ENCODE data around the gene USF3. TPM values are rescaled to one million over a fixed set of nuclear protein-coding genes. Genes with fewer than 3 reads are reported as not detected.

Gene USF3
- total RNA-seq, 1 experiment from 2014 or later, result 10.9 TPM

- Histone ChIP-seq H3K4me3 (ENCODE audit: low read depth, low read length) (no peak overlapping the region), H3K9me3 (no peaks in the 10 kb centered on the region), H3K27me3 (replicated peaks; ENCODE audit: control insufficient read depth, insufficient read depth, low read length) (no peaks in the 10 kb centered on the region), H3K4me1 (no peaks in the 10 kb centered on the region), H3K36me3 (ENCODE audit: control insufficient read depth, insufficient read depth, low read length) (no peaks in the 10 kb centered on the region; the same call in 1 of the 2 replicates)
- Mint-ChIP-seq H3K27me3 (ENCODE audit: insufficient read depth, unreplicated experiment) (no peaks in the 10 kb centered on the region), H3K36me3 (ENCODE audit: insufficient read depth, unreplicated experiment) (no peaks in the 10 kb centered on the region), H3K4me3 (ENCODE audit: unreplicated experiment) (no peak overlapping the region), H3K27ac (ENCODE audit: unreplicated experiment) (no peak overlapping the region), H3K9me3 (ENCODE audit: unreplicated experiment) (no peaks in the 10 kb centered on the region), H3K4me1 (ENCODE audit: low read depth, unreplicated experiment) (no peaks in the 10 kb centered on the region)
- no TSS peak for BruUV-seq (replicated peaks)
- no peak for DNase-seq
- ChIA-PET CTCF (no interaction called here), POLR2A (no interaction called here)
- TF ChIP-seq CTCF (IDR thresholded peaks at IDR 0.05; ENCODE audit: insufficient read depth in 1 of 2, low read depth in 1 of 2, low read length in 1 of 2, severe bottlenecking in 1 of 2, unreplicated experiment in 1 of 2), result no peak
- intact Hi-C loops (cut with micrococcal nuclease; ENCODE audit: unreplicated experiment), result no loop called here
Measured at GRCh38 chr3:113676261-113676660, 20.2 kb downstream of the USF3 start.

GRCh38 chr3:113673593-113673992, 22.8 kb downstream of the USF3 start:
- Histone ChIP-seq H3K9me3 (no peaks in the 10 kb centered on the region), H3K4me3 (ENCODE audit: low read depth, low read length) (no peak overlapping the region), H3K27me3 (replicated peaks; ENCODE audit: control insufficient read depth, insufficient read depth, low read length) (no peaks in the 10 kb centered on the region), H3K36me3 (ENCODE audit: control insufficient read depth, insufficient read depth, low read length) (no peaks in the 10 kb centered on the region; the same call in 1 of the 2 replicates), H3K4me1 (no peaks in the 10 kb centered on the region)
- no TSS peak for BruUV-seq (replicated peaks)
- Mint-ChIP-seq H3K27ac (ENCODE audit: unreplicated experiment) (no peak overlapping the region), H3K4me3 (ENCODE audit: unreplicated experiment) (no peak overlapping the region), H3K36me3 (ENCODE audit: insufficient read depth, unreplicated experiment) (no peaks in the 10 kb centered on the region), H3K4me1 (ENCODE audit: low read depth, unreplicated experiment) (no peaks in the 10 kb centered on the region), H3K27me3 (ENCODE audit: insufficient read depth, unreplicated experiment) (no peaks in the 10 kb centered on the region), H3K9me3 (ENCODE audit: unreplicated experiment) (no peaks in the 10 kb centered on the region)
- no peak for DNase-seq
- CTCF ChIA-PET, result no interaction called here
- intact Hi-C loops (cut with micrococcal nuclease; ENCODE audit: unreplicated experiment), result no loop called here
- POLR2A ChIA-PET, result no interaction called here
- TF ChIP-seq CTCF (IDR thresholded peaks at IDR 0.05; ENCODE audit: insufficient read depth in 1 of 2, low read depth in 1 of 2, low read length in 1 of 2, severe bottlenecking in 1 of 2, unreplicated experiment in 1 of 2), result no peak

GRCh38 chr3:113668015-113668414, 28.4 kb downstream of the USF3 start:
- POLR2A ChIA-PET, result no interaction called here
- Histone ChIP-seq H3K4me3 (ENCODE audit: low read depth, low read length) (no peak overlapping the region), H3K27me3 (replicated peaks; ENCODE audit: control insufficient read depth, insufficient read depth, low read length) (no peaks in the 10 kb centered on the region), H3K36me3 (ENCODE audit: control insufficient read depth, insufficient read depth, low read length) (no peaks in the 10 kb centered on the region), H3K4me1 (peaks cover 21% of the 10 kb centered on the region), H3K9me3 (no peaks in the 10 kb centered on the region)
- no peak for TF ChIP-seq CTCF (IDR thresholded peaks at IDR 0.05; ENCODE audit: insufficient read depth in 1 of 2, low read depth in 1 of 2, low read length in 1 of 2, severe bottlenecking in 1 of 2, unreplicated experiment in 1 of 2)
- CTCF ChIA-PET, result no interaction called here
- Mint-ChIP-seq H3K4me1 (ENCODE audit: low read depth, unreplicated experiment) (peaks cover 14% of the 10 kb centered on the region), H3K4me3 (ENCODE audit: unreplicated experiment) (no peak overlapping the region), H3K27ac (ENCODE audit: unreplicated experiment) (no peak overlapping the region), H3K27me3 (ENCODE audit: insufficient read depth, unreplicated experiment) (no peaks in the 10 kb centered on the region), H3K9me3 (ENCODE audit: unreplicated experiment) (no peaks in the 10 kb centered on the region), H3K36me3 (ENCODE audit: insufficient read depth, unreplicated experiment) (peaks cover 2% of the 10 kb centered on the region)
- intact Hi-C loops (cut with micrococcal nuclease; ENCODE audit: unreplicated experiment), result no loop called here
- DNase-seq, result no peak
- BruUV-seq (replicated peaks), result no TSS peak
